Activated CD4-positive, CD25-positive, alpha-beta regulatory T cell treated with anti-CD3 and anti-CD28 coated beads, Interleukin-2, amount 50 U/mL, for 24 hours (primary cell): Measurements from ENCODE around the gene APOBR.
"Not testable (repeated sequence)": the region's sequence is repeated elsewhere in the genome, so short reads cannot be mapped to it uniquely, and the experiment has no call there.

ENCODE experiments used
- ATAC-seq, 2 donors: fragments of 150-1000 bp; cut with Tn5 transposase; one replicate each; pipeline ENCODE4 v1.10.0; 2021; ENCODE audit warnings: mild to moderate bottlenecking in 1 of 2, moderate library complexity in 1 of 2

APOBR gene

DNA sequence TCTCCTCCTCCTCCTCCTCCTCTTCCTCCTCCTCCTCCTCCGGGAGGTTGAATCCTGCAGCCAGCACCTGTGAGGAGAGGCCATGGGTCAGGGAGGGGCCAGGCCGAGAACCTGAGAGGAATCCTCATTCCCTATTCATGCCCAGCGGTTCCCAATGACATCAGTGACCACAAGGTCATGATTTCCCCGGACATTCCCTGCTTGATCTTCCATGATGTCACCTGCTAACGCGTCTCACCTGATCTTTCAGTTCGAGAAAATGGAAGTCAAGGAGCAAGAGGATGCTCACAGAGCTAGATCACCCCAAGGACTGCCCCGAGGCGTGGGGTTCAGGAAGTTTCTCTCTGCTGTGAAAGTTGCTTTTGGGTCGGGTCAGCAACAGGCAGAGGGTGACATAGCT lies 5.4 kb downstream of the APOBR start:
- no peak for ATAC-seq

- not testable (repeated sequence) for ATAC-seq
These were observed 6.2 kb downstream of the APOBR start for GRCh38 chr16:28500476-28501180.

- no peak for ATAC-seq
These were observed 7.1 kb downstream of the APOBR start for GRCh38 chr16:28501258-28502232.

GRCh38 chr16:28502290-28502689 lies 7.8 kb downstream of the APOBR start:
- ATAC-seq = no peak

- ATAC-seq = no peak
These were observed 9.2 kb downstream of the APOBR start for GRCh38 chr16:28503470-28504259.

DNA sequence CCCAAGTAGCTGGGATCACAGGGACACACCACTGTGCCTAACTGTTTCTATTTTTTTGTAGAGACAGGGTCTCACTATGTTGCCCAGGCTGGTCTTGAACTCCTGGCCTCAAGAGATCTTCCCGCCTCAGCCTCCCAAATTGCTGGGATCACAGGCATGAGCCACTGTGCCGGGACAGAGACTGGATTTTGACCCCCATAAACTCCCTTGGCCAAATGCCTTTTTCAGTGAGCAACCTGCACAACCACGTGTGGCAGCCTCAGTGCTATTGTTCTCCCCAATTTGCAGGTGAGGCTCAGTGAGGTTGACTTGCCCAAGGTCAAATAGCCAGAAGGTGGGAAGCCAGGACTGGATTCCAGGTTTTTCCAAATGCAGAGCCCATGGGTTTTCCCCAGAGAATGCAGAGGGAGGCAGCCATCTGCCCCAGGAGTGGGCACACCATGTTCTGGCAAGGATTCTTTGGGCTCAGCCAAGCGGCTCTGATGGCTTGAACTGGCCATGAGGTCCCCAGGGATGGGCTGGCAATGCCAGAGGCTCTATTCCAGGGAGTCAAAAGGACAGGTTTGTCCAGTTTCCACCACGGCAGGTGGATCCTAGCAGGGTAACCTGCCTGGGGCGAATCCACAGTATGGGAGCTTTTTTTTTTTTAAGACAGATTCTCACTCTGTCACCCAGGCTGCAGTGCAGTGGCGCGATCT lies 10.4 kb downstream of the APOBR start:
- no peak for ATAC-seq

DNA sequence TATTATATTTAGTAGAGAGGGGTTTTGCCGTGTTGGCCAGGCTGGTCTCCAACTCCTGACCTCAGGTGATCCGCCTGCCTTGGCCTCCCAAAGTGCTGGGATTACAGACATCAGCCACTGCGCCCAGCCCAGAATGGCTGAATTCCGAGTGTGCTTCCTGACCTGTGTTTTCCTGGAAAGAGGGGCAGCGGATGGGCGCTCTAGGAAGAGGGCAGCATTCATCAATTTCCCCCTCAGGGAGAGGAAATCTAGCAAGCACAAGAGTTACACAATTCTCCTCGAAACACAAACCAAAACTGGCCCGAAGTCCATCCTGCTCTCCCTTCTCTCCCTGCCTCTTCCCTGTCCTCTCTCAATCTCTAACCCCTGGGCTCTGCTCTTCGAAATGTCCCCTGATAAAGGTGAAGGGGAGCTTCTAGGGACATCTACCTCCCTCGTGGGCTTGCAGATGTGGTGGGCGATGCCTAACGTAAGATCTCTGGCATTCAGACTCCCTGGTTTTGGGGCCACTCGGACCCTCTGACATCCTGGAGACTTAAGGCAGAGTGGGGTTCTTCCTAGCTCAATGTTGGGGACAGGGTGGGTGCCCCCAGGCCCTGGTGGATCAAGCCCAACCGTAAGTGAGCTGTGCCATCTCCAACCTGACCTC lies 11.2 kb downstream of the APOBR start:
- ATAC-seq = no peak

GRCh38 chr16:28511031-28511430 lies 16.6 kb downstream of the APOBR start:
- ATAC-seq = no peak

DNA sequence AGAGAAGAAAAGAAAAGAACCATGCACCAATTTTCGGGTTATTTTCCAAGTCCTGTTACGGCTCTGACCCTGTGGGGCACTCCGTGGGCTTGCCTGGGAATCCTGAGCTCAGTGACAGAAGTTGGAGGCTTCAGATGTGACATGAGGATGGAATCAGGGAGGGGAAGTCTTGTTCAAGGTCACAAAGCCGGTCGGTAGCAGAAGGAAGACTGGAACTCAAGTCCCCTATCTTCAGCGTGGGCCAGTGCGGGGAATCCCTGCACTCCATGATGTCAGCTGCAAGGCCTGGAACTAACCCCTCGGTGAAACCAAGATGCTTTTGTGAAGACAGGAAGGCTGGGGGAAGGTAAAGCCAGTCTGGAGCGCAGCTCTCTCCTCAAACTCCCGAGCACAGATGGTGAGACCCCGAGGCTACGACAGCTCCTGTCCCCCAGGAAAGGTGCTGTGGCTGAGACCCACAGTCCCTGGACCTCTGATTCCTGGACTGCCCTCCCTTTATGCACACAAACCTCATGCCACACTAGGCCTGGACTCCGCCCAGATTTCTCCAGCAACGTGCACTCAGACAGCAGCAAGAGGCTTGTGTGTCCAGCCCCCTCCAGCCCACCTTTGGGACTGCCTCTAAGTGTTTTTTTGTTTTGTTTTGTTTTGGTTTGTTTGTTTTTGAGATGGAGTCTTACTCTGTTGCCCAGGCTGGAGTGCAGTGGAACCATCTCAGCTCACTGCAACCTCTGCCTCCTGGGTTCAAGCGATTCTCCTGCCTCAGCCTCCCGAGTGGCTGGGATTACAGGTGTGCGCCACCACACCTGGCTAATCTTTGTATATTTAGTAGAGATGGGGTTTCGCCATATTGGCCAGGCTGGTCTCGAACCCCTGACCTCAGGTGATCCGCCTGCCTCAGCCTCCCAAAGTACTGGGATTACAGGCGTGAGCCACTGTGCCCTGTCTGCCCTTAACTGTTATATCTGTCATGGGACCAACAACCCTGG lies 17.7 kb downstream of the APOBR start:
- ATAC-seq = no peak

- ATAC-seq = no peak
These were observed 19.2 kb downstream of the APOBR start for GRCh38 chr16:28513484-28514181.

DNA sequence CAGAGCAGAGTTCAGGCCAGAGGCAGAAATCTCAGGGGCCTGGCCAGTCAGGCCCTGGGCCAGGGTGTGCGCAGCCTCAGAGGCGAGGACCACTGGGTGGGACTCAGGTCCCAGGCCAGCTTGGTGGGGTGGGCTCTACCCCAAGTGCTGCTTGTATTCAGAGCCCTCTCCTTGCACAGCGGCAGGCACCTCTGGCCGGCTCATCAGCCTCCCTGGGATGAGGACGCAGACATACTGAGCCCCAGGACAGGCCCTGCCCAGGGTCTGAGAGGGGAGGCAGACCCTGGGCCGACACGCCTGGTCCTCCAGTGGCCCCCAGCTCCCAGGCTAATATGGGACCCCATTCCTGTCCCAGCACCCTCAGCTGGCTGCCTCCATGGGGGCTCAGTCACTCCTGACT lies 19.8 kb downstream of the APOBR start:
- no peak for ATAC-seq

DNA sequence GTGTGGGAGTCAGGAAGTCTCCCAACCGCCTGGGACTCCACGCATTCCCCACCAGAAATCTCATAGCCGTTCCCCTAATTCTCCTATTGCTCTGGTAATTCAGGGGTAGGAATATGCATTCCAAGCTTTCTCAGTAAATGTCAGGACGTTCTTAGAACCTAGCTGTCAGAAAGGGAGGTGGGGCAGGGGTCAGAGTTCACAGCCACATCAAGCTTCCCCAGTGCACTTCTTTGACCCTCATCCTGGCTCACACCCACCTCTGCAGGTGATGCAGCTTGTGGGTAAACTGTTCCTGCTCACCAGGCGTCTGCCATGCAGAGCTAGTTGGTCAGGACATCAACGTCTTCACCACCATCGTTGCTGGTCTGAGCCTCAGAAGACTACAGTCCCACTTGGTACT lies 26.2 kb downstream of the APOBR start:
- no peak for ATAC-seq

DNA sequence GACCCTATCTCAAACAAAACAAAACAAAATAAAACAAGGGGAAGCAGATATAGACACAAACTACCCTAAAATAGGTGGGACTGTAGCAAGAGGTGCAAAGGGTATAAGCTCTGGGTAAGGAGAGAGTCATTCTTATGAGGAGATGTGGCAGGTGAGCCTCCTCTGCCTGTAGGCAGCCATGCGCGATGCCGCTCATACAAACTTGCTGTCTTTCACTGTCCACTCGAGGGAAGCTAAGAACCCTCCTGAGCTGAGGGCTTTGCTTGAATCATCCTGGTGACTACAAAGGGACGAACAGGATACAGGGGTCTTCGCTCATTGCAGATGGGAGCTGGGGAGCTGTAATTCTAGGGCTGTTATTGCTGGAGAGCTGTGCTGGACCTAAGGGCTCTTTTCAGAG lies 27.0 kb downstream of the APOBR start:
- no peak for ATAC-seq

DNA sequence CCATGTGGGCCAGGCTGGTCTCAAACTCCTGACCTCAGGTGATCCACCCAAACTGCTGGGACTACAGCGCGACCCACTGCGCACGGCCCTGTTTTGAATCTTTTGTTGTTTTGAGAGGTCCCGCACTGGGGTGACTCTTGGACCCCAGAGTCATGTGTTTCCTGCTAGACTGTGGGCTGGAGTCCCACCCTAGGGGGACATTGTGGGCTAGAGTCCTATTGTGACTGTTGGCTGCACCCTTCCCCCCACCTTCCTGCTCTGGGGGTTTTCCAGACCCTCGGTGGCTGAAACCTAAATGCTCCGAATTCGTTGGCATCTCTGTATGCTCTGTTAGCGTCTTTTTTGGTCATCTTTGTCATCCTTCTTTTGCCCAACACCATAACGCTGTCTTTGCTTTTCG lies 28.3 kb downstream of the APOBR start:
- no peak for ATAC-seq

DNA sequence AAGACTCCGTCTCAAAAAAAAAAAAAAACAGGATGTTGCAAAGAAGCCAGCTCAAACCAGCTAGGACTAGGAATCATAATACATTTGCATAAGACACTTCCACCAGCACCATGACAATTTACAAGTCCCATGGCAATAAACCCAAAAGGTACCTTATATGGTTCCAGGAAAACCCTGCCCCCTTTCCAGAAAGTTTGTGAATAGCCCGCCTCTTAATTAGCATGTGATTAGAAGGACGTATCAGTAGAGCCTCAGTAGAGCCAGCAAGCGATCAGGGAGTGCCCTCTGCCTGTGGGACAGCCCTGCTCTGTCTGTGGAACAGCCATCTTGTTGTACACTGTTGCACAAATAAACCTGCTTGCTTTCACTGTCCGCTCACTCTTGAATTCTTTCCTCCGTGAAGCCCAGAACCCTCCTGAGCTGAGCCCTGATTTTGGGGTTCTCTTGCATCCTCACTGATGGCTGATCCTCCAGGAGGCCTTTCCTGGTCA lies 30.3 kb downstream of the APOBR start:
- ATAC-seq = peak in 1 of 2 donors; percentile 28

DNA sequence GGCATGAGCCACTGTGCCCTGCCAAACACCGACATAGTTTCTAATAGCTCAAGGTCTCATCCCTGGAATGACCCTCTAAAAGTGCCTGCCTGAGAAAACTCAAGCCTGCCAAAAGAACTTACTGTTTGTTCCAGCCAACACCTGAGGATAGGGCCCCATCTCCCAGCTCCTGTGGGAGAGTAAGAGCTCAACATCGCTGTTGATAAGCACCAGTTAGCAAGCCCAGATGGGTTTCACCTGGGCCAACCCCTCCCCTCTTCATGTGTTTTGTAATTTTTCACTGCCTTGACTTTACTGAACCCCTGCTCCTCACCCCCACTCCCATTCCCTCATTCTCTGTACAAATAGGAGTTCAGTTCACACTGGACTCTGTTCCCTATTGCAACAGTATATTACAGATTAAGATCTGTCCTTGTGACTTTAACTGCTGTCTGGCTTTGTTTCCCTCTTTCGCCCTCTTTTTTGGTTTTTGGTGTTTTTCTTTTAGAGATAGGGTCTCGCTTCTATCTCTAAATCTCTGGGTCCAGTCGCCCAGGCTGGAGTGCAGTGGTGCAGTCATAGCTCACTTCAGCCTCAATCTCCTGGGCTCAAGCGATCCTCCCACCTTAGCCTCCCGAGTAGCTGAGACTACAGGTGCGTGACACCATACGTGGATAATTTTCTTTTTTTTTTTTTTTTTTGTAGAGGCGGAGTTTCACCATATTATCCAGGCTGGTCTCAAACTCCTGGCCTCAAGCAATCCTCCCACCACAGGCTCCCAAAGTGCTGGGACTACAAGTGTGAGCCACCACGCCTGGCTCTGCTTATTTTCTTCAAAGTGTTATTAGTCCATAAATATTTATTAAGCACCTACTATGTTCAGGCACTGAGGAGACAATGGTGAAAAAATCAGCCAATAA lies 32.0 kb downstream of the APOBR start:
- ATAC-seq = no peak

DNA sequence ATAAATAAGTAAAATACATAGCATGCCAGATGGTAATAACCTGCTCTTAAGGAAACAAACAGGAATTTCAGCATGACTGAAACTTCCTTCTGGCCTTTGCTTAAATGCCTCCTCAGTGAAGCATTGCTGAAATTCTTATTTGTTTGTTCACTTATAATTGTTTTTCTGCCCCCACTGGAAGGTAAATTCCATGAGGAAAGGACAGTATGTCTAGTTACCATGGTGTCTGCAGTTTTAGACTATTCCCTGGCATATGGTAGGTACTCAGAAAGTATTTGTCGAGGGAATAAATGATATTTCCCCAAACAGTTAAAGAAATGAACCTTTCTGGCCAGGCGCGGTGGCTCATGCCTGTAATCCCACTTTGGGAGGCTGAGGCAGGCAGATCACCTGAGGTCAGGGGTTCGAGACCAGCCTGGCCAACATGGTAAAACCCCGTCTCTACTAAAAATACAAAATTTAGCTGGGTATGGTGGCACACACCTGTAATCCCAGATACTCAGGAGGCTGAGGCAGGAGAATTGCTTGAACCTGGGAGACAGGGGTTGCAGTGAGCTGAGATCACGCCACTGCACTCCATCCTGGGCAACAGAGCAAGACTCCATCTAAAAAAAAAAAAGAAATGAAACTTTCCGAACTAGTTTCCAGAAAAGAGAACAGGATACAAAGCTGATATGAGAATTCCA lies 32.8 kb downstream of the APOBR start:
- ATAC-seq = not testable (repeated sequence)

- ATAC-seq = no peak
These were observed 33.5 kb downstream of the APOBR start for GRCh38 chr16:28527985-28528384.
